OCI-LY1 (cell line): ENCODE results near the gene BNC1.

ENCODE experiments used
- H2AFZ ChIP-seq: fragments of 200-600 bp; sonication (generic), shearing (Covaris generic); 2 replicates; pipeline ENCODE4 v1.6.0; 2014; ENCODE audit warnings: antibody characterized with exemption, mild to moderate bottlenecking, low read length
- H3F3A ChIP-seq: fragments of 200-600 bp; sonication (generic), shearing (Covaris generic); 2 replicates; pipeline ENCODE4 v1.6.0; 2014; ENCODE audit warnings: mild to moderate bottlenecking, antibody characterized with exemption, low read length, moderate library complexity; ENCODE audit not compliant: insufficient read depth
- H3K27ac ChIP-seq: fragments of 200-600 bp; sonication (generic); 2 replicates; pipeline ENCODE4 v1.5.1; 2014; ENCODE audit warnings: low read length, mixed run types, mild to moderate bottlenecking, low read depth; ENCODE audit not compliant: poor library complexity, severe bottlenecking
- H3K27me3 ChIP-seq: fragments of 200-600 bp; sonication (generic); 2 replicates; pipeline ENCODE4 v1.6.0; 2014; ENCODE audit warnings: antibody characterized with exemption, mild to moderate bottlenecking, low read length, moderate library complexity; ENCODE audit not compliant: insufficient read depth
- H3K36me3 ChIP-seq: fragments of 200-600 bp; sonication (generic); 2 replicates; pipeline ENCODE4 v1.6.1; 2014; ENCODE audit warnings: mild to moderate bottlenecking, antibody characterized with exemption, low read length, moderate library complexity, mixed read lengths; ENCODE audit not compliant: insufficient read depth
- H3K4me1 ChIP-seq: fragments of 200-600 bp; sonication (generic); 2 replicates; pipeline ENCODE4 v1.5.1; 2014; ENCODE audit warnings: mild to moderate bottlenecking, low read length, moderate library complexity; ENCODE audit not compliant: insufficient read depth, severe bottlenecking
- H3K4me2 ChIP-seq: fragments of 200-600 bp; sonication (generic), shearing (Covaris generic); 2 replicates; pipeline ENCODE4 v1.6.1; 2014; ENCODE audit warnings: low read length
- H3K4me3 ChIP-seq: fragments of 200-600 bp; sonication (generic); 2 replicates; pipeline ENCODE4 v1.5.1; 2014; ENCODE audit warnings: low read length, low read depth, mild to moderate bottlenecking, mixed read lengths; ENCODE audit not compliant: poor library complexity, severe bottlenecking
- H3K79me2 ChIP-seq: fragments of 200-600 bp; shearing (Covaris generic); 2 replicates; pipeline ENCODE4 v1.6.1; 2016; ENCODE audit warnings: mixed run types, low read length, mixed read lengths; ENCODE audit not compliant: insufficient read depth
- H3K9ac ChIP-seq: fragments of 200-600 bp; sonication (generic), shearing (Covaris generic); 2 replicates; pipeline ENCODE4 v1.6.1; 2014; ENCODE audit warnings: mild to moderate bottlenecking, low read length, mixed read lengths
- H3K9me2 ChIP-seq: fragments of 200-600 bp; sonication (generic), shearing (Covaris generic); 2 replicates; pipeline ENCODE4 v1.6.1; 2014; ENCODE audit warnings: low read depth, mild to moderate bottlenecking, low read length, mixed read lengths
- H3K9me3 ChIP-seq: fragments of 200-600 bp; shearing (Covaris generic); 2 replicates; pipeline ENCODE4 v1.6.1; 2014; ENCODE audit warnings: low read length, mixed read lengths
- H4K20me1 ChIP-seq: fragments of 200-600 bp; sonication (generic), shearing (Covaris generic); 2 replicates; pipeline ENCODE4 v1.6.0; 2016; ENCODE audit warnings: mild to moderate bottlenecking, low read length; ENCODE audit not compliant: insufficient read depth
- EZH2 ChIP-seq: fragments of 200-600 bp; sonication (generic), shearing (Covaris generic); IDR thresholded peaks from 2 replicates; pipeline ENCODE4 v1.8.0; 2017; ENCODE audit warnings: borderline replicate concordance, mixed run types, mild to moderate bottlenecking, antibody characterized with exemption, low read length, moderate library complexity, mixed read lengths
- TF ChIP-seq, protein P1 (sequence below): fragments of 200-600 bp; sonication (generic), shearing (Covaris generic); IDR thresholded peaks from 2 replicates; pipeline ENCODE4 v1.5.1; 2017; ENCODE audit warnings: mild to moderate bottlenecking, antibody characterized with exemption, low read length, moderate library complexity, mixed read lengths

Gene BNC1

DNA sequence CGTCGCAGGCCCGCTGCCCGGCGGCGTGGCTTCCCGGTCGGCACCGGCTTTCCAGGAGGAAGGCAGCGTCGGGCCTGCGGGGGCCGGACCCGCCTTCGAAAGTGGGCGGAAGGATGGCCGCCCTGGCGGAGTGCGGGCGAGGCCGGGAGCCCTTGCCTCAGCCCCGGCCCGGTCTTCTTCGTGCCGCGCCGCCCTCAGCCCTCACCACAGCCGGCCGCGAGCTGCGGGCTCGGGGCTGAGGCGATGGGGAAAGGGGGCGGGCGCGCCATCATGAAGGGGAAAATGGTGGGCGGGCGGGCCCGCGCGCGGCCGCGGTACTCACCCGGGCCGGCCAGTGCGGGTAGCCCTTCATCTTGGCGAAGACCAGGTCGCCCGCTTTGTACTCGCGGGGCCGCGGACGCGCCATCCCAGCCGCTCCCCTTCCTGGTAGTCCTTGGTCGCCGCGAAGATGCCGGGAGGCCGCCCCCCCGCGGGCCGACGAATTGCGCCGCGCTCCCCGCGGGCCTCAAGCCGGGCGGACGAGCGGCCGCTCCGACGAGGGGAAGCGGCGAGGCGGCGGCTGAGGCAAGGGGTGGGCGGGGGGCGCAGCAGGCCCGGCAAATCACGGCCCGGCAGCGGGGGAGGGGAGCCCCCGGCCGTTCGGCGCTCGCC, 77.3 kb downstream of the BNC1 start:
- H3K36me3 ChIP-seq: no peaks in the 10 kb centered on the region
- TF ChIP-seq, protein P1, sequence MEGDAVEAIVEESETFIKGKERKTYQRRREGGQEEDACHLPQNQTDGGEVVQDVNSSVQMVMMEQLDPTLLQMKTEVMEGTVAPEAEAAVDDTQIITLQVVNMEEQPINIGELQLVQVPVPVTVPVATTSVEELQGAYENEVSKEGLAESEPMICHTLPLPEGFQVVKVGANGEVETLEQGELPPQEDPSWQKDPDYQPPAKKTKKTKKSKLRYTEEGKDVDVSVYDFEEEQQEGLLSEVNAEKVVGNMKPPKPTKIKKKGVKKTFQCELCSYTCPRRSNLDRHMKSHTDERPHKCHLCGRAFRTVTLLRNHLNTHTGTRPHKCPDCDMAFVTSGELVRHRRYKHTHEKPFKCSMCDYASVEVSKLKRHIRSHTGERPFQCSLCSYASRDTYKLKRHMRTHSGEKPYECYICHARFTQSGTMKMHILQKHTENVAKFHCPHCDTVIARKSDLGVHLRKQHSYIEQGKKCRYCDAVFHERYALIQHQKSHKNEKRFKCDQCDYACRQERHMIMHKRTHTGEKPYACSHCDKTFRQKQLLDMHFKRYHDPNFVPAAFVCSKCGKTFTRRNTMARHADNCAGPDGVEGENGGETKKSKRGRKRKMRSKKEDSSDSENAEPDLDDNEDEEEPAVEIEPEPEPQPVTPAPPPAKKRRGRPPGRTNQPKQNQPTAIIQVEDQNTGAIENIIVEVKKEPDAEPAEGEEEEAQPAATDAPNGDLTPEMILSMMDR: no peak
- TF ChIP-seq EZH2: no peak
- no peaks in the 10 kb centered on the region for H3K27me3 ChIP-seq
- H3F3A ChIP-seq: no peaks in the 10 kb centered on the region
- H4K20me1 ChIP-seq: no peaks in the 10 kb centered on the region
- H3K27ac ChIP-seq: no peak overlapping the region
- H3K4me2 ChIP-seq: no peak overlapping the region
- H3K9ac ChIP-seq: no peak overlapping the region
- peak overlapping the region; percentile 22 for H3K4me3 ChIP-seq
- no peaks in the 10 kb centered on the region for H3K79me2 ChIP-seq
- no peak overlapping the region for H2AFZ ChIP-seq
- H3K9me2 ChIP-seq: no peaks in the 10 kb centered on the region
- H3K4me1 ChIP-seq: no peaks in the 10 kb centered on the region
- H3K9me3 ChIP-seq: no peaks in the 10 kb centered on the region

DNA sequence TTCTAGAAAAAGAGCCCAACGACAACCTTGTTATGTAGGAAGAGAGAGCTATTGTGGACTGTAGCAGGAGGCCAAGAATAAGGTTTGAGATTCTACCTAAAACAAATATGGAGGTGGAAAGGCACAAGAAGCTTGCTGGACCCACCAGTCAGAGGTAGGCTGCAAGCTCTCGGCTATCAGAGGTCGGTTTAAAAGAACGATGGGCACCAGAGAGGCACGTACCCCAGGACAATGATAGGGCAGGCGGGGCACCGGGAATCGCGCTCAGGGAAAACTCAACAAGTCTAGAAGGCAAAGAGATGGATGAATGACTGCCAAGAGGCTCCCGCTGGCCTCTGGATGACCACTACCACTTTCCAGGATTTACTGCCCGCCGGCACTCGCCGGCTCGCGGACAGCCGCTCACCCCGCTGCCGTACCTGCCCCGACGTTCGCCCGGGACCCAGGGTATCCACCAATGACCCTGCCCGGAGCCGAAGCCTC, 77.9 kb downstream of the BNC1 start:
- Histone ChIP-seq H3K9me2 (no peaks in the 10 kb centered on the region), H3K4me1 (no peaks in the 10 kb centered on the region), H3K27ac (no peak overlapping the region), H3K4me3 (no peak overlapping the region), H3K36me3 (no peaks in the 10 kb centered on the region), H4K20me1 (no peaks in the 10 kb centered on the region), H3K4me2 (no peak overlapping the region), H3K9me3 (no peaks in the 10 kb centered on the region), H2AFZ (no peak overlapping the region), H3K79me2 (no peaks in the 10 kb centered on the region), H3K27me3 (no peaks in the 10 kb centered on the region), H3F3A (no peaks in the 10 kb centered on the region), H3K9ac (no peak overlapping the region)
- no peak for TF ChIP-seq EZH2
- TF ChIP-seq, protein P1: no peak
